ENCODE results near the gene CD19. TPM values are rescaled to one million over a fixed set of nuclear protein-coding genes. Genes with fewer than 3 reads are reported as not detected.

The CD19 gene
- polyA plus RNA-seq, 1 donor from 2014 or later, result not detected

GRCh38 chr16:28923652-28924398, 7.9 kb upstream of the CD19 start:
- Histone ChIP-seq H3K9ac (ENCODE audit: low read length) (peak overlapping the region; percentile 87), H2AFZ (ENCODE audit: low read depth, low read length) (peak overlapping the region; percentile 89), H3K27me3 (ENCODE audit: insufficient read depth, low read depth, low read length) (no peaks in the 10 kb centered on the region), H3K9me2 (ENCODE audit: insufficient read depth, low read length) (no peaks in the 10 kb centered on the region), H3K79me2 (replicated peaks; ENCODE audit: insufficient read depth, low read length) (no peaks in the 10 kb centered on the region), H3K9me3 (ENCODE audit: low read length) (no peaks in the 10 kb centered on the region), H3K4me3 (ENCODE audit: low read length) (peak overlapping the region; percentile 94), H4K20me1 (ENCODE audit: insufficient read depth) (no peaks in the 10 kb centered on the region), H3K4me2 (ENCODE audit: low read length) (peak overlapping the region; percentile 50), H3F3A (ENCODE audit: insufficient read depth, low read length, poor library complexity, severe bottlenecking) (no peaks in the 10 kb centered on the region), H3K36me3 (ENCODE audit: insufficient read depth, low read length) (no peaks in the 10 kb centered on the region), H3K27ac (ENCODE audit: low read length) (no peak overlapping the region)
- TF ChIP-seq EZH2 (IDR thresholded peaks at IDR 0.05; ENCODE audit: borderline replicate concordance, insufficient read depth, low read length, poor library complexity, severe bottlenecking) (no peak), TAF1 (IDR thresholded peaks at IDR 0.05; ENCODE audit: low read depth) (no peak), SMC3 (conservative IDR thresholded peaks at IDR 0.05; ENCODE audit: poor library complexity) (no peak), POLR2AphosphoS5 (IDR thresholded peaks at IDR 0.05) (no peak), REST (IDR thresholded peaks at IDR 0.05; ENCODE audit: borderline replicate concordance) (no peak), CTCF (IDR thresholded peaks at IDR 0.05; ENCODE audit: poor library complexity, severe bottlenecking) (no peak)

GRCh38 chr16:28924399-28924761, 7.4 kb upstream of the CD19 start:
- Histone ChIP-seq H3K4me3 (ENCODE audit: low read length) (peak overlapping the region; percentile 94), H4K20me1 (ENCODE audit: insufficient read depth) (no peaks in the 10 kb centered on the region), H3K79me2 (replicated peaks; ENCODE audit: insufficient read depth, low read length) (no peaks in the 10 kb centered on the region), H3K36me3 (ENCODE audit: insufficient read depth, low read length) (no peaks in the 10 kb centered on the region), H3K27me3 (ENCODE audit: insufficient read depth, low read depth, low read length) (no peaks in the 10 kb centered on the region), H3K27ac (ENCODE audit: low read length) (peak overlapping the region; percentile 74), H3K9ac (ENCODE audit: low read length) (peak overlapping the region; percentile 87), H2AFZ (ENCODE audit: low read depth, low read length) (peak overlapping the region; percentile 89), H3K9me2 (ENCODE audit: insufficient read depth, low read length) (no peaks in the 10 kb centered on the region), H3K4me2 (ENCODE audit: low read length) (peak overlapping the region; percentile 50), H3K9me3 (ENCODE audit: low read length) (no peaks in the 10 kb centered on the region), H3F3A (ENCODE audit: insufficient read depth, low read length, poor library complexity, severe bottlenecking) (no peaks in the 10 kb centered on the region)
- TF ChIP-seq RAD21 (conservative IDR thresholded peaks at IDR 0.05) (no peak), CTCF (IDR thresholded peaks at IDR 0.05; ENCODE audit: poor library complexity, severe bottlenecking) (peak; percentile 8)

Measured in neural cell (in vitro differentiated cells).